ENCODE measurements around the gene HS3ST2. TPM values are rescaled to one million over a fixed set of nuclear protein-coding genes. Genes with fewer than 3 reads are reported as not detected.

The HS3ST2 gene
- total RNA-seq, 1 donor from 2014 or later: 1.0 TPM

GRCh38 chr16:22789281-22789945 lies 24.5 kb upstream of the HS3ST2 start:
- H3K4me3 Mint-ChIP-seq (ENCODE audit: unreplicated experiment): no peak overlapping the region
- H3K27ac ChIP-seq (ENCODE audit: low read depth, low read length): no peak overlapping the region
- no peaks in the 10 kb centered on the region for H3K9me3 ChIP-seq (ENCODE audit: insufficient read depth, low read depth, low read length)
- H3K36me3 Mint-ChIP-seq (ENCODE audit: low read depth, unreplicated experiment): no peaks in the 10 kb centered on the region
- H3K27me3 ChIP-seq (ENCODE audit: insufficient read depth, low read length): no peaks in the 10 kb centered on the region
- no peak overlapping the region for H3K4me3 ChIP-seq (ENCODE audit: insufficient read depth, low read depth, low read length)
- H3K4me1 Mint-ChIP-seq (ENCODE audit: low read depth, unreplicated experiment): peaks cover 21% of the 10 kb centered on the region
- no peak overlapping the region for H2AFZ ChIP-seq (ENCODE audit: low read depth, low read length)
- H3K36me3 ChIP-seq (ENCODE audit: insufficient read depth, low read length): no peaks in the 10 kb centered on the region
- no peaks in the 10 kb centered on the region for H3K4me1 ChIP-seq (ENCODE audit: insufficient read depth, low read length)
- TF ChIP-seq CTCF (IDR thresholded peaks at IDR 0.05; ENCODE audit: insufficient read depth, low read depth, low read length) (no peak), EZH2 (IDR thresholded peaks at IDR 0.05; ENCODE audit: insufficient read depth, low read length) (no peak)
- peaks cover 11% of the 10 kb centered on the region for H3K9me3 Mint-ChIP-seq (ENCODE audit: unreplicated experiment)
- no peaks in the 10 kb centered on the region for H3K79me2 ChIP-seq (ENCODE audit: insufficient read depth, low read length)
- FAIRE-seq (no peak), DNase-seq (ENCODE audit: low read depth) (no peak)
- no peak overlapping the region for H3K4me2 ChIP-seq (ENCODE audit: low read length)
- no peak overlapping the region for H3K9ac ChIP-seq (ENCODE audit: low read length)
- H4K20me1 ChIP-seq (ENCODE audit: insufficient read depth, low read length): no peaks in the 10 kb centered on the region
- peaks cover 5% of the 10 kb centered on the region for H3K27me3 Mint-ChIP-seq (ENCODE audit: low read depth, unreplicated experiment)
- H3K27ac Mint-ChIP-seq (ENCODE audit: unreplicated experiment): no peak overlapping the region

GRCh38 chr16:22797551-22797950 lies 16.4 kb upstream of the HS3ST2 start:
- H3K27me3 Mint-ChIP-seq (ENCODE audit: low read depth, unreplicated experiment): peaks cover 3% of the 10 kb centered on the region

More at GRCh38 chr16:22797551-22797950, 16.4 kb upstream of the HS3ST2 start:
- H3K9me3 ChIP-seq (ENCODE audit: insufficient read depth, low read depth, low read length): no peaks in the 10 kb centered on the region
- no peak for DNase-seq (ENCODE audit: low read depth)
- no peak overlapping the region for H2AFZ ChIP-seq (ENCODE audit: low read depth, low read length)
- H3K4me3 Mint-ChIP-seq (ENCODE audit: unreplicated experiment): no peak overlapping the region
- no peaks in the 10 kb centered on the region for H3K4me1 ChIP-seq (ENCODE audit: insufficient read depth, low read length)
- no peaks in the 10 kb centered on the region for H3K36me3 Mint-ChIP-seq (ENCODE audit: low read depth, unreplicated experiment)
- no peak overlapping the region for H3K27ac ChIP-seq (ENCODE audit: low read depth, low read length)
- no peak overlapping the region for H3K4me2 ChIP-seq (ENCODE audit: low read length)
- no peaks in the 10 kb centered on the region for H3K36me3 ChIP-seq (ENCODE audit: insufficient read depth, low read length)
- H3K27me3 ChIP-seq (ENCODE audit: insufficient read depth, low read length): no peaks in the 10 kb centered on the region
- no peak overlapping the region for H3K27ac Mint-ChIP-seq (ENCODE audit: unreplicated experiment)
- FAIRE-seq: peak; percentile 23
- H3K4me3 ChIP-seq (ENCODE audit: insufficient read depth, low read depth, low read length): no peak overlapping the region
- TF ChIP-seq EZH2 (IDR thresholded peaks at IDR 0.05; ENCODE audit: insufficient read depth, low read length): no peak
- no peak for TF ChIP-seq CTCF (IDR thresholded peaks at IDR 0.05; ENCODE audit: insufficient read depth, low read depth, low read length)
- H3K79me2 ChIP-seq (ENCODE audit: insufficient read depth, low read length): no peaks in the 10 kb centered on the region
- H3K9ac ChIP-seq (ENCODE audit: low read length): no peak overlapping the region
- no peaks in the 10 kb centered on the region for H4K20me1 ChIP-seq (ENCODE audit: insufficient read depth, low read length)
- H3K4me1 Mint-ChIP-seq (ENCODE audit: low read depth, unreplicated experiment): no peaks in the 10 kb centered on the region
- peaks cover 17% of the 10 kb centered on the region for H3K9me3 Mint-ChIP-seq (ENCODE audit: unreplicated experiment)
